ENCODE measurements around the gene WDR91.
"Not testable (repeated sequence)": the region's sequence is repeated elsewhere in the genome, so short reads cannot be mapped to it uniquely, and the experiment has no call there.

DNA sequence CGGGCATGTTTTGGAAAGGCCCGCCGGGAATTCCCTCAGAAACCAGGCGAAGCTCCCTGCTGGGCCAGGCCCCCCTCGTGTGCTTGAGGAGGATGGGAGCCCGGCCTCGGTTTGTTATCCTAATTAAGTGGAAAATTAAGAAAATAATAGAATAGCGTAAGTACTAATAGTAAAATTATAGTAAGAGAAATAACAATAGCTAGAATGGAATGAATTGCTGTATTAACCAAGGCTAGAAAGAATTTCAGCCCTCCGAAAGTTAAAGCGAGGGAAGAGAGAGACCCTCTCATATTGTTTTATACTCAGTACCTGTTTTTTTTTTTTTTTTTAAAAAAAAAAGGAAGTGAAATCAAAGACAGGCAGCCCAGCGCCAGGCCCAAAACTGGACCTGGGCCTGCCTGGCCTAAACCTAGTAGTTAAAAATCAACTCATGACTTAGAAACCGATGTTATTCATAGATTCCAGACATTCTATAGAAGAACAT, 40.3 kb downstream of the WDR91 start:
- TF ChIP-seq, protein P1, sequence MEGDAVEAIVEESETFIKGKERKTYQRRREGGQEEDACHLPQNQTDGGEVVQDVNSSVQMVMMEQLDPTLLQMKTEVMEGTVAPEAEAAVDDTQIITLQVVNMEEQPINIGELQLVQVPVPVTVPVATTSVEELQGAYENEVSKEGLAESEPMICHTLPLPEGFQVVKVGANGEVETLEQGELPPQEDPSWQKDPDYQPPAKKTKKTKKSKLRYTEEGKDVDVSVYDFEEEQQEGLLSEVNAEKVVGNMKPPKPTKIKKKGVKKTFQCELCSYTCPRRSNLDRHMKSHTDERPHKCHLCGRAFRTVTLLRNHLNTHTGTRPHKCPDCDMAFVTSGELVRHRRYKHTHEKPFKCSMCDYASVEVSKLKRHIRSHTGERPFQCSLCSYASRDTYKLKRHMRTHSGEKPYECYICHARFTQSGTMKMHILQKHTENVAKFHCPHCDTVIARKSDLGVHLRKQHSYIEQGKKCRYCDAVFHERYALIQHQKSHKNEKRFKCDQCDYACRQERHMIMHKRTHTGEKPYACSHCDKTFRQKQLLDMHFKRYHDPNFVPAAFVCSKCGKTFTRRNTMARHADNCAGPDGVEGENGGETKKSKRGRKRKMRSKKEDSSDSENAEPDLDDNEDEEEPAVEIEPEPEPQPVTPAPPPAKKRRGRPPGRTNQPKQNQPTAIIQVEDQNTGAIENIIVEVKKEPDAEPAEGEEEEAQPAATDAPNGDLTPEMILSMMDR (conservative IDR thresholded peaks at IDR 0.05) = peak; percentile 31; the same call in 1 of the 2 replicates
- TF ChIP-seq EZH2 (IDR thresholded peaks at IDR 0.05; ENCODE audit: low read depth) = not testable (repeated sequence)
